Stimulated activated naive CD8-positive, alpha-beta T cell treated with anti-CD3 and anti-CD28 coated beads, Interleukin-15, Interleukin-2, amounts not matched to agents 100 ng/mL and 50 ng/mL, for 24 hours (primary cell): ENCODE measurements around the gene MLN.

ENCODE experiments used
- H3K27ac Mint-ChIP-seq: one replicate; pipeline ENCODE4 v1.8.0; 2021; ENCODE audit warnings: mild to moderate bottlenecking, mixed read lengths
- H3K27me3 Mint-ChIP-seq: one replicate; pipeline ENCODE4 v1.8.0; 2021; ENCODE audit warnings: mixed read lengths
- H3K36me3 Mint-ChIP-seq: one replicate; pipeline ENCODE4 v1.8.0; 2021; ENCODE audit warnings: low read depth, mixed read lengths
- H3K4me1 Mint-ChIP-seq: one replicate; pipeline ENCODE4 v1.8.0; 2021; ENCODE audit warnings: low read depth, mixed read lengths
- H3K4me3 Mint-ChIP-seq: one replicate; pipeline ENCODE4 v1.8.0; 2021; ENCODE audit warnings: mild to moderate bottlenecking, mixed read lengths
- H3K9me3 Mint-ChIP-seq: one replicate; pipeline ENCODE4 v1.8.0; 2021; ENCODE audit warnings: mixed read lengths

The MLN gene

DNA sequence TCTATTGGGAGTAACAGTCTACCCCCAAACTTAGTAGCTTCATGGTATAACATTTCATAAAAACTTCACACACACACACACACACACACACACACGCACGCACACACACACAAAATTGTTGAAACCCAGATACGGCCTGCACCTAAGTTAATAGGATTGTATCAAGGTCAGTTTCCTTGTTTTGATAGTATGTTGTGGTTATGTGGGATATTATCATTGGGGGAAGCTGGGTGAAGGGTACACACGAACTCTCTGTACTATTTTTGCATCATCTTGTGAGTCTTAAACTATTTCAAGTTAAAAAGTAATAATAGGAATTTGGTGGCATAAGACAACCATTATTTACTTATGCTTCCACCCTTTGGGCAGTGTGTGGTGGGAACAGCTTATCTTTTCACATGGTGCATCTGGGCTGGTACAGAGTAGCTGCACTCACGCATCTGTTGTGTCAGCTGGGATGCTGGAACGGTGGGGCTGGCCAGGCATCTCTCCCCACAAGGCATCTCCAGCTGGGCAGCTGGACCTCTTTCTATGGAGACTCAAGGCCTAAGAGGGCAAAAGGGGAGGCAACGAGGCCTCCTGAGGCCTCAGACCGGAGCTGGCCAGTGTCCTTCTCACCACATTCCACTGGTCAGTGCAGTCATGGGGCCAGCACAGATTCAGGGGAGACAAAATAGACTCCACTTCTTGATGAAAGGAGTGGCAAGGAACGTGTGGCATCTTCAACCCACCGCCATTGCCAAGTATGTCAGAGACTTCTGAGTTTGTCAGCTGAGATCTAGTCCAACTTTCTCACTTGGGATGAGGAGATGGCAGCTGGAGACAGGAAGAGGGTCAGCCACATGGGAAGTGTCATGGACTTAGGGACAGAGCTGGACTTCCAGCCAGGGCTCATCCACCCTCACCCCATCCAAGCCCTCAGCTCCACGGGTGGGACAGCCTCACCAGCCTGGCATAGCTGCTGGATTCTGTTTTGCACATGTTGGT, 36.6 kb downstream of the MLN start:
- Mint-ChIP-seq H3K9me3 (no peaks in the 10 kb centered on the region), H3K4me1 (peaks cover 7% of the 10 kb centered on the region), H3K27ac (no peak overlapping the region), H3K36me3 (no peaks in the 10 kb centered on the region), H3K27me3 (peaks cover 5% of the 10 kb centered on the region), H3K4me3 (no peak overlapping the region)

DNA sequence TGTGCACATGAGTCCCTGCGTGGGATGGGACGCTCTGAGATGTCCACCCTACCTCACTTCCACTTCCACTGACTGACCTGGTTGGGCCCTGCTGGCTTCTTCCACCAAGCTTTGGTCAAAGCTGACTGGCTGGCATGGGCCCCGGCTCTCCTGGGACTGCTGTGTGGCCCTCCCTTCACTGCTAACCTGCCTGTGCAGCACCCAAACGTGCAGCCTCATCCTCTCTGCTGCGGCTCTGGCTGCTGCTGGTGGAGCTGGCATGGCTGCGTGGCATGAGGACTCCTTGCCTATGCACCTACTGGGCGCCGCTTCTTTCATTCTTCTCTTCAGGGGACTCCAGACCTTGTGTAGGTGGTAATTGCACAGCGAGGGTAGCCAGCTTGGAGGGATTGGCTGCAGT, 38.4 kb downstream of the MLN start:
- H3K4me3 Mint-ChIP-seq = no peak overlapping the region
- no peaks in the 10 kb centered on the region for H3K9me3 Mint-ChIP-seq
- H3K36me3 Mint-ChIP-seq = no peaks in the 10 kb centered on the region
- no peak overlapping the region for H3K27ac Mint-ChIP-seq
- peaks cover 5% of the 10 kb centered on the region for H3K27me3 Mint-ChIP-seq
- H3K4me1 Mint-ChIP-seq = no peaks in the 10 kb centered on the region

DNA sequence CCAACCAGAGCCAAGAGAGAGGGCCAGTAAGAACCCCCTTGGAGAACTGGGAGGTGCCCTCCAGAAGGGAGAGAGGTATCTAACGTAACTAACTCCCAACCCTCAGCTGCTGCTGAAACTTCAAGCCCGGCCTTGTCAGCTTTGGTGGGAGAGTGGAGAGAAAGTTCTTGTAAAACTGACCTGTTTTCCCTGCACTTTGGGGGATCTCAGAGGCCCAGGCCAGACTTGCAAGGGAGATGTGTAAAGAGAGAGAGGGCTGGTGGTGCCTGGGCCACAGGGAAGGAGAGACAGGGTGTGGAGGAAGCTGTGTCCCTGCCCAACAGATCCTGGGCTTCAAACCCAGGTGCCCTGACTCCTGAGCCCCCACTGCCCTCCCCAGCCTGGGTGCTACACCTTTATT, 39.8 kb downstream of the MLN start:
- no peak overlapping the region for H3K27ac Mint-ChIP-seq
- H3K4me1 Mint-ChIP-seq = no peaks in the 10 kb centered on the region
- peaks cover 5% of the 10 kb centered on the region for H3K27me3 Mint-ChIP-seq
- no peaks in the 10 kb centered on the region for H3K36me3 Mint-ChIP-seq
- no peaks in the 10 kb centered on the region for H3K9me3 Mint-ChIP-seq
- H3K4me3 Mint-ChIP-seq = no peak overlapping the region

DNA sequence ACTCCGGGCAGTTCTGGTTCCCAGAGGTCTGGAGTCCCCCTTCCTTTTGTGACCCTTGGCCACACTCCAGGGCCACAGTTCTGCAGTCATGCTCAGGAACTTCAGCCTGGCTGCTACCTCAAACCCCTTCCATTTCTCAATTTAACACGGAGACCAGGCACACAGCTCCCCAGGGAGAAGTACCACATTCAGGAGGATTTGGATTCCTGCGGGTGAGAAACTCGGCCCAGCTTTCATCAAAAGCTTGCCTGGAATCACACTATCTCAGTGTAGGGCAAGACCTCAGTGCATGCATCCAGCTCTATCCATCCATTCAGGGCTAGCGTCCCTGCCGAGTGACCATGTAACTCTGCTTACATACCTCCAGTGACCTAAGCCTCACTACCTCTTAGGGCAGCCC, 40.3 kb downstream of the MLN start:
- peaks cover 5% of the 10 kb centered on the region for H3K27me3 Mint-ChIP-seq
- no peaks in the 10 kb centered on the region for H3K4me1 Mint-ChIP-seq
- no peak overlapping the region for H3K4me3 Mint-ChIP-seq
- H3K9me3 Mint-ChIP-seq = no peaks in the 10 kb centered on the region
- H3K36me3 Mint-ChIP-seq = no peaks in the 10 kb centered on the region
- no peak overlapping the region for H3K27ac Mint-ChIP-seq

DNA sequence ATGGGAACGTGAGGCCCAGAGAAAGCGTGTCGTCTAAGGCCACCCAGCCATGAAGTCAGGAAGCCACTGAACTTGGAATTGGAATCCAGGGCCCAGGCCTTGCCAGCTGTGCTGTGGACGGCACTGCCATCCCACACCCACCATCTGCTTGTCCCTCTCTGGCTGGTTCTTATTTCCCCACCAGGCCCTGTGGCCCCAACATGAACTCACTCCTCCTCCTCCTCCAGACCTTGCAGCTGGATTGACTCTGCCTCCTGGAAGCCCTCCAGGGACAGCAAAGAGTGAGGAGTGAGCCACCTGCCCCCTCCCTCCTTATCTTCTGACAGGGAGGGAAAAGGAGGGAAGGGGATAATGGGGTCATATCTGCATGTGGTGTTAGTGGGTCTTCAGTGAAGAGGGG, 41.1 kb downstream of the MLN start:
- peaks cover 5% of the 10 kb centered on the region for H3K27me3 Mint-ChIP-seq
- H3K36me3 Mint-ChIP-seq = no peaks in the 10 kb centered on the region
- no peaks in the 10 kb centered on the region for H3K9me3 Mint-ChIP-seq
- H3K4me1 Mint-ChIP-seq = no peaks in the 10 kb centered on the region
- no peak overlapping the region for H3K27ac Mint-ChIP-seq
- H3K4me3 Mint-ChIP-seq = no peak overlapping the region

DNA sequence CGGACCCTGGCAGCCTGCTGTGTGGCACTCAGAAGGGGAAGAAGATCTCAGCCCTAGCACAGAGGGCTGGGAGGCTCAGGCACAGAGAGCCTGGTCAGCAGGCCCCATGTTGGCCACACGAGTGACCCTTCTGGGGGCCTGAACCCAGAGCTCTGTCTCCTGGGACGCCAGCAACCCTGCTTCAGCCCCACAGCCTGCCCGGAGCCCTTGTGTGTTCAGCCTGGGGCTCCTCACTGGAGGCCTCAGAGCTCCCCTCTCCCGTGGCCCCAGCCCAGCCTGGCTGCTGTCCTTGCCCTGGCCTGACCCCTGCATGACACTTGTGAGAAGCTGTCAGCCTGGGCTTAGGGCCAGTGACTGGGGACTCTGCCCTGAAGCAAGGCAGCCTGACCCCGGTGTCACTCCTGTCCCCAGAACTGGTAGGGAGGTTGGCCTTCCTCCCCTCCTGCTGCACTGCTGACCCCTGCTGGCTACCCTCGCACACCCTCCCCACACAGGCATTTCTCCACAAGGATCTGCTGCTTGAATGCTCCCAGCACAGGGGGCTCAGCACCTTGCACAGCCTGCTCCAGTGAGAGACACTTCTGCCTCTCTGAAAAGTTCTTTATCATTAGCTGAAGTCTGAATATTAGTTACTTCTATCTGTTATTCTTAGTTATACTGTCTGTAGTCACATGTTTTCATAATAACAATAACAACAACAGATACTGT, 41.7 kb downstream of the MLN start:
- Mint-ChIP-seq H3K4me3 (no peak overlapping the region), H3K27ac (no peak overlapping the region), H3K36me3 (no peaks in the 10 kb centered on the region), H3K4me1 (no peaks in the 10 kb centered on the region), H3K9me3 (no peaks in the 10 kb centered on the region), H3K27me3 (peaks cover under 1% of the 10 kb centered on the region)

DNA sequence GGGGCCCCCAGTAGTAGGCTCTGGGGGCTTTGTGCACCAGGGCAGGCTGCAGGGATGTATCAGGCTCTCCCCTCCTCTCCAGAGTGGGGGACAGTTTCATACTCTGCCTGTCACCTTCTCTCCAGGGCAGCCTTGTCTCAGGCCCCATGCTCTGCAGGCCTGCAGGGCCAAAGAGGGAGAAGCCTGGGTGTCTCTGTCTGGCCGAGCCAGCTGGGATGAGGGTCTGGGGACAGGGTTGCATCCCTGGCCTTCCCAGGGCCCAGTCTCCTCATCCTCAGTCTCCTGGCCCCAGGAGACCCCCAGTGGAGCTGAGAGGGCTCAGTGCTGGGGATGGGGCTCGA, 42.3 kb downstream of the MLN start:
- H3K36me3 Mint-ChIP-seq = no peaks in the 10 kb centered on the region
- H3K4me3 Mint-ChIP-seq = no peak overlapping the region
- H3K9me3 Mint-ChIP-seq = no peaks in the 10 kb centered on the region
- H3K27me3 Mint-ChIP-seq = no peaks in the 10 kb centered on the region
- no peak overlapping the region for H3K27ac Mint-ChIP-seq
- no peaks in the 10 kb centered on the region for H3K4me1 Mint-ChIP-seq

DNA sequence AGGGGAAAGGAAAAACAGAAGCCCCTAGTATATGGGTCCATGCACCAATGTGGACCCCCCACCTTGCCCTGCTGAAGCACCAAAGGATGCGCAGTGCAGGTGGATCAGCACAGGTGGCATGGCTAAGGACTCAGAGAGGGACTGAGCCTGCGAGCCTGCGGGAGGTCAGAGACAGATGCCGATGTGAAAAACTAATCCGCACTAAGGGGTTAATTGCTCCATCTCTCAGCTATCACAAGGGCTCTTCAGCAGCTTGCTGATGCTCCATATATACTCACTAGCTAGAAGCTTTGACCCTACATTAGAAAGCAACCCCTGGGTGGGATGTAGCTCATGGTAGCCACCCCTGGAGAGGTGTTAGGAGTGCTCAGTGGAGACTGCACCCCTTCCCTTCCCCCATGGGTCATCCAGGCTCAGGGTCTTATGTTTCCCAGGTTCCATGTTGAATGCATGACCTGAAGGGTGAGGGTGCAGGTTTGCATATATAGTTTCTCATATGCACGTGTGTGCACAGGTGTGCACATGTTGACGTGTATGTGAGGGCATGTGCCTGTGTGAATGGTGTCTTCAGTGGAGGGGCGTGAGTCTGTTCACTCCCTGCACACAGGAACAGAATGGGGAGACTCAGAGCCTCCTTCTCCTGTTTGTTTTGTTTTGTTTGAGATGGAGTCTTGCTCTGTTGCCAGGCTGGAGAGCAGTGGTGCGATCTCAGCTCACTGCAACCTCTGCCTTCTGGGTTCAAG, 43.7 kb downstream of the MLN start:
- no peaks in the 10 kb centered on the region for H3K27me3 Mint-ChIP-seq
- no peaks in the 10 kb centered on the region for H3K36me3 Mint-ChIP-seq
- no peak overlapping the region for H3K27ac Mint-ChIP-seq
- no peaks in the 10 kb centered on the region for H3K4me1 Mint-ChIP-seq
- no peaks in the 10 kb centered on the region for H3K9me3 Mint-ChIP-seq
- H3K4me3 Mint-ChIP-seq = no peak overlapping the region

DNA sequence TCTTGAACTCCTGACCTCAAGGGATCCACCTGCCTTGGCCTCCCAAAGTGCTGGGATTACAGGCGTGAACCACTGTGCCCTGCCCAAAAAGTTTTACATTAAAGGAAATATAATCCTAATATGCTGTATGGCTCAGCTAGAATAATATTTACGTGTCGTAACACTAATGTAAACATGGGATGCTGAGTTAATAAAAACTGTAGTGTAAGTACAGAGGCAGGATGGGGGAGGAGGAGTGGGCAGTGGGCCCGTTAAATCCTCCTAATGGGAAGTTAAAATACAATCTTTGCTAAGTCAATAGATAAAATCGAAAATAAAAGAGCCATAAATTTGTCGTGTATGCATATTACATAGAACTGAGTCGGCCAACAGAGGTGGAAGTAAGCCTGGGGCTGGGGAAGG, 45.0 kb downstream of the MLN start:
- Mint-ChIP-seq H3K36me3 (no peaks in the 10 kb centered on the region), H3K4me3 (no peak overlapping the region), H3K27me3 (no peaks in the 10 kb centered on the region), H3K27ac (no peak overlapping the region), H3K9me3 (no peaks in the 10 kb centered on the region), H3K4me1 (no peaks in the 10 kb centered on the region)

DNA sequence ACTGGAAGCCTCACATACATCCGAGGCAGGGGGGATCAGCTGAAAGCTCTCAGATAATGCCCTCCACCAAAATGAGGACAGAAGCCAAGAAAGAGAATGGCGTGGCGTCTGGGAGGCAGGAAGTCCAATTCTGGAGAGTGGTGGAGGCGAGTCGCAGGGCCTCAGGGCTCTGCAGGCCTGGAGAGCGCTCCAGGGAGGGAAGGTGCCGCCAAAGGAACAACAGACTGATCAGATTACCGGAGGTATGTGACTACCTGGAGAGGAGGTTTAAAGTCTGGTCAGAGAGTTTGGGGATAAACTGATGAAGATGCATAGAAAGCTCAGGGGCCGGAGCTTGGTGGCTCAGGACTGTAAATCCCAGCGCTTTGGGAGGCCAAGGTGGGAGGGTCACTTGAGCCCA, 45.9 kb downstream of the MLN start:
- H3K36me3 Mint-ChIP-seq = no peaks in the 10 kb centered on the region
- no peaks in the 10 kb centered on the region for H3K27me3 Mint-ChIP-seq
- no peak overlapping the region for H3K27ac Mint-ChIP-seq

DNA sequence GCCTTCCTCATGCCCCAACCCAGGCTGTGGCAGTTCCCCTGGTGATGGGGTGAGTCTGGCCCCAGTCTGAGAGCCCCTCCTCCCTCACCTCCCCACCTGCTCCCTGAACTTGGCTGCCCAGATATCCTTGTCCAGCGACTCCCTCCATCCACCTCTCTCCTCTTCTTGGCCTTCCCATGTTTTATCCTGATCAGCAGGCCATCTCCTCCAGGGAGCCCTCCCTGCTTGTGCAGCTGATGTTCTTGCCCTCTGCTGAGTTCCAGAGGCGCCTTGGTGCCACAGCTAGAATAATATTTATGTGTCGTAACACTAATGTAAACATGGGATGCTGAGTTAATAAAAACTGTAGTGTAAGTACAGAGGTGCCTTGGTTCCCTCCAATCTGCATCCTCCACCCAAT, 46.7 kb downstream of the MLN start:
- Mint-ChIP-seq H3K36me3 (no peaks in the 10 kb centered on the region), H3K27ac (no peak overlapping the region), H3K4me1 (no peaks in the 10 kb centered on the region), H3K27me3 (no peaks in the 10 kb centered on the region), H3K4me3 (no peak overlapping the region), H3K9me3 (no peaks in the 10 kb centered on the region)

More for the DNA sequence above, 45.9 kb downstream of the MLN start:
- H3K9me3 Mint-ChIP-seq = no peaks in the 10 kb centered on the region
- H3K4me1 Mint-ChIP-seq = no peaks in the 10 kb centered on the region
- H3K4me3 Mint-ChIP-seq = no peak overlapping the region

DNA sequence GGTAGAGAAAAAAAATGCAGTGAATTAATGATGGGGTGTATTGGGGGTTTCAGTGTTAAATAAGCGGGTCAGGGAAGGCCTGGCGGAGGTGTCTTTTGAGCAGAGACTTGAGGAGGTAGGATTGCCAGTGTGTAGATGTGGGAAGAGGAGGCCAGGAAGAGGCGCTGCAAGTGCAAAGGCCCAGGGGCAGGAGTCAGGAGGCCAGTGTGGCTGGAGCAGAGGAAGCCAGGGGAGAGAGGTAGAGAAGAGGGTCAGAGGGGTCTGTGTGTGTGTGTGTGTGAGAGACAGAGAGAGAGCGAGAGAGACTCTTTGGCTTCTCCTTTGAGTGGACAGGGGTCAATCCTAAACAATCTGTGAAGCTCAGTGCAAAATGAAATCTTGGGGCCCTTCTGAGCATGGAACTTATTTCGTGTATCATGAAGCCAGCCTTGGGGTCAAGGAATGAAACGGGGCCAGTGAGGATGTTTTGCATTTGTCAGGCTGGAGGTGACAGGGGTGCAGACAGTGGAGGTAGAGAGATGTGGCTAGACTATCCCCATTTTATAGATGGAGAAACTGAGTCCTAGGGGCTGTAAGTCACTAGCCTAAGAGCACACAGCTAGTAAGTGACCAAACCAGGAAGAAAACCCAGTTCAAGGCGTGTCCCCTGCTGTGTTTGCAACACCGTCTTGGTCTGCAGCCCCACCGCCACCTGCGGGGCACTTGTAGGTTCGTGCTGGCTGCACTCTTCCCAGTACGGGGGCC, 47.4 kb downstream of the MLN start:
- no peaks in the 10 kb centered on the region for H3K9me3 Mint-ChIP-seq
- no peaks in the 10 kb centered on the region for H3K27me3 Mint-ChIP-seq
- H3K27ac Mint-ChIP-seq = no peak overlapping the region

DNA sequence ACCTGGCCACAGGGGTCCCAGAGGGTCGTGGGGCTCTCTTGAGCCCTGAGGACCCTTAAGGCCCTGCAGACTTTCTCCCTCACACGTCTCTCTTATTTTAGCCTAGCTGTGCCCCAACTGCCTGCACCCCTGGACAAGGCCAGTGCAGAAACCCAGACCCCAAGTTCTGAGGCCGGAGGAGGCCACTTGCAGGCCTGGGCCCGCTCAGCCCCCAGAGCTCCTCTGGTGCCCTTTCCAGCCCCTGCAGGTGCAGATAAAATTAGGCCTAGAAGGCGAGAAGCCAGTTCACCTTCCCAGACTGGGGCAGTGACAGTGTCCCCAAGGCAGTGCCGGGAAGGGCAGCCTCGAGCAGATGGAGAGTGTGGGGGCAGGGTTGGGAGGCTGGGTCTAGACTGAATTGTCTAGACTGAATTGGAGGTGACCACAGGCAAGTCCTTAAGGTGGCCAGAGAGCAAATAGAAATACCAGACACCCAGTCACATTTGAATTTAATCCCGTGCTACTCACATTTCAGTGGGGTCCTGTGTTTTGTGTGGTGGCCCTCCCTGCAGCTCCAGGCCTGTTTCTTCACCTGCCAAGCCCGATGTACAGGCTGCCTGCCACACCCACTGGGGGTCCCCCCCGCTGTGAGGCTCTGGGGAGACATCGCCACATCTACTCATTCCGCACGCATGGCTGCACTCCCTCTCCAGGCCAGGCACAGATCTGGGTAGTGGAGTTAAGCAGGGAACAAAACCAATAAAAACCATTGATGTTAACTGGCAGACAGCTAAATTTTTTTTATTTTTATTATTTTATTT, 48.5 kb downstream of the MLN start:
- Mint-ChIP-seq H3K27ac (no peak overlapping the region), H3K27me3 (no peaks in the 10 kb centered on the region), H3K4me1 (no peaks in the 10 kb centered on the region), H3K9me3 (no peaks in the 10 kb centered on the region), H3K4me3 (no peak overlapping the region), H3K36me3 (no peaks in the 10 kb centered on the region)

More for the DNA sequence above, 47.4 kb downstream of the MLN start:
- no peaks in the 10 kb centered on the region for H3K4me1 Mint-ChIP-seq
- no peaks in the 10 kb centered on the region for H3K36me3 Mint-ChIP-seq
- H3K4me3 Mint-ChIP-seq = no peak overlapping the region

DNA sequence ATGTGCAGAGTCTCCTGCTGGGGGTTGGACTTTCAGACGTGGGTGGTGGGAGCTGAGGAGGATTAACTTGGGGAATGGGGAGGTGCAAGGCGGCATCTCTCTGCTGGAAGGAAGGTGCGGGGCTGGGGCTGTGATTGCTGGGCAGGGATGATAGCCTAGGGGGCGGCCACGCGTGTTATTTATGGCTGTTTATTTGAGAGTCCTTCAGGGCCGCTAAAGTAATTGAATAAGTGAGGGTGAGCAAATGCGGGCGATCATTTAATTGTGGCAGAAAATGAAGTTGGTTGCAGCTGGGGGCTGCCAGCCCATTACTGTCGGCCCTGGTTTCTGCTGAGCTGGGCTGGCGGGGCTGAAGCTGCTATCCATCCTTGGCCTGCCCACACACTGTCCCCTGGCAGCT, 49.6 kb downstream of the MLN start:
- H3K36me3 Mint-ChIP-seq = no peaks in the 10 kb centered on the region
- no peak overlapping the region for H3K27ac Mint-ChIP-seq
- H3K27me3 Mint-ChIP-seq = no peaks in the 10 kb centered on the region
- no peaks in the 10 kb centered on the region for H3K9me3 Mint-ChIP-seq
- H3K4me1 Mint-ChIP-seq = no peaks in the 10 kb centered on the region
- no peak overlapping the region for H3K4me3 Mint-ChIP-seq
